K562 (cell line): ENCODE results near the gene ABHD5. TPM values are rescaled to one million over a fixed set of nuclear protein-coding genes. Genes with fewer than 3 reads are reported as not detected.

ENCODE experiments used
- BHLHE40 ChIP-seq: IDR thresholded peaks from 2 replicates; pipeline ENCODE4 v1.6.1; 2011; ENCODE audit warnings: low read length, improper control_type of control experiment
- DIDO1 ChIP-seq: fragments of 450-650 bp; IDR thresholded peaks from 2 replicates; pipeline ENCODE4 v1.6.1; 2016; ENCODE audit warnings: low read depth, missing biosample characterization, missing genetic modification characterization
- E2F1 ChIP-seq: sonication (generic); formaldehyde crosslinking; IDR thresholded peaks from 2 replicates; pipeline ENCODE4 v1.8.1; 2023; ENCODE audit warnings: mild to moderate bottlenecking, missing genetic modification reagents, moderate library complexity
- ELF2 ChIP-seq: fragments of 250-450 bp; sonication (Bioruptor Pico); IDR thresholded peaks from 2 replicates; pipeline ENCODE4 v1.5.0; 2021; ENCODE audit warnings: mild to moderate bottlenecking
- FOXK2 ChIP-seq, 2 experiments: fragments of 450-650 bp; IDR thresholded peaks in 1 of 2; conservative IDR thresholded peaks in 1 of 2; 2 replicates each; pipeline ENCODE4 v1.6.1; 2016; ENCODE audit warnings: low read depth in 2 of 2, mild to moderate bottlenecking in 1 of 2
- FOXM1 ChIP-seq, 2 experiments: fragments of 450-650 bp in 1 of 2; sonication (generic) in 1 of 2; formaldehyde crosslinking in 1 of 2; IDR thresholded peaks; 2 replicates each; pipeline versions ENCODE4 v1.6.1 to v1.9.0; 2017 to 2022; ENCODE audit warnings: low read depth in 2 of 2, mild to moderate bottlenecking in 2 of 2, missing genetic modification reagents in 1 of 2, moderate library complexity in 1 of 2
- GTF2B ChIP-seq: IDR thresholded peaks from 2 replicates; pipeline ENCODE4 v1.6.1; 2011; ENCODE audit not compliant: insufficient read length; ENCODE audit errors: extremely low read depth
- HDAC8 ChIP-seq: fragments of 450-650 bp; IDR thresholded peaks from 2 replicates; pipeline ENCODE4 v1.6.1; 2016; ENCODE audit warnings: mild to moderate bottlenecking, missing genetic modification characterization, moderate library complexity, missing compliant biosample characterization
- KAT7 ChIP-seq: sonication (generic); formaldehyde crosslinking; IDR thresholded peaks from 2 replicates; pipeline ENCODE4 v1.8.0; 2022; ENCODE audit warnings: missing genetic modification reagents, mild to moderate bottlenecking, borderline replicate concordance
- MED1 ChIP-seq: sonication (generic); formaldehyde crosslinking; IDR thresholded peaks from 2 replicates; pipeline ENCODE4 v1.8.1; 2023; ENCODE audit warnings: missing genetic modification reagents, borderline replicate concordance
- MXD1 ChIP-seq: fragments of 250-450 bp; sonication (Bioruptor Pico); IDR thresholded peaks from 2 replicates; pipeline ENCODE4 v1.8.0; 2021; ENCODE audit warnings: borderline replicate concordance, mild to moderate bottlenecking, moderate library complexity; ENCODE audit not compliant: poor library complexity, severe bottlenecking
- NFE2L1 ChIP-seq: fragments of 450-650 bp; IDR thresholded peaks from 2 replicates; pipeline ENCODE4 v1.6.1; 2016; ENCODE audit warnings: missing genetic modification characterization, low read depth, mild to moderate bottlenecking, missing compliant biosample characterization, moderate library complexity, borderline replicate concordance
- NUFIP1 ChIP-seq: fragments of 450-650 bp; IDR thresholded peaks from 2 replicates; pipeline ENCODE4 v1.6.1; 2018; ENCODE audit not compliant: partially characterized antibody
- POLR3G ChIP-seq: IDR thresholded peaks from 2 replicates; pipeline ENCODE4 v1.6.1; 2011; ENCODE audit not compliant: insufficient read length, insufficient replicate concordance; ENCODE audit errors: extremely low read depth
- PURB ChIP-seq: sonication (generic); formaldehyde crosslinking; IDR thresholded peaks from 2 replicates; pipeline ENCODE4 v1.9.0; 2021; ENCODE audit warnings: low read depth, mild to moderate bottlenecking, missing genetic modification reagents
- RBM22 ChIP-seq: fragments of 200-400 bp; formaldehyde crosslinking; IDR thresholded peaks from 2 replicates; pipeline ENCODE4 v1.6.1; 2018; ENCODE audit warnings: low read length, low read depth; ENCODE audit not compliant: poor library complexity, severe bottlenecking
- THRA ChIP-seq: fragments of 450-650 bp; IDR thresholded peaks from 2 replicates; pipeline ENCODE4 v1.6.1; 2017; ENCODE audit warnings: mild to moderate bottlenecking, moderate library complexity
- THRAP3 ChIP-seq: fragments of 450-650 bp; IDR thresholded peaks from 2 replicates; pipeline ENCODE4 v1.6.1; 2016; ENCODE audit warnings: mild to moderate bottlenecking, inconsistent platforms, borderline replicate concordance
- ZFP1 ChIP-seq: fragments of 450-650 bp; formaldehyde crosslinking; IDR thresholded peaks from 2 replicates; pipeline ENCODE4 v1.4.0; 2020; ENCODE audit warnings: mild to moderate bottlenecking, mixed read lengths
- ZNF12 ChIP-seq: sonication (generic); formaldehyde crosslinking; IDR thresholded peaks from 2 replicates; pipeline ENCODE4 v1.4.0; 2020; ENCODE audit warnings: mild to moderate bottlenecking, missing genetic modification reagents
- ZNF124 ChIP-seq: sonication (generic); formaldehyde crosslinking; IDR thresholded peaks from 2 replicates; pipeline ENCODE4 v1.8.1; 2022; ENCODE audit warnings: missing genetic modification reagents
- ZNF253 ChIP-seq: fragments of 250-450 bp; sonication (Bioruptor Pico); conservative IDR thresholded peaks from 2 replicates; pipeline ENCODE4 v1.6.1; 2021; ENCODE audit warnings: mild to moderate bottlenecking
- ZNF3 ChIP-seq: fragments of 250-450 bp; sonication (Bioruptor Pico); IDR thresholded peaks from 2 replicates; pipeline ENCODE4 v1.5.0; 2021; ENCODE audit warnings: mild to moderate bottlenecking, moderate library complexity
- ZSCAN29 ChIP-seq: fragments of 450-650 bp; IDR thresholded peaks from 2 replicates; pipeline ENCODE4 v1.6.1; 2017
- polyA plus RNA-seq, 8 experiments: library from polyadenylated mRNA; depleted of rRNA in 4 of 8; stranded (reverse) in 5 of 8; unstranded in 3 of 8; fragments of >200 nt; fragmentation: Nextera tagmentation in 2 of 8; fragmentation: Illumina TruSeq in 1 of 8; extraction: Ambion mirVana in 2 of 8; extraction: Trizol in 1 of 8; gene quantifications; 2 replicates each; pipeline versions ENCODE4 v1.2.1 to v1.2.3, GENCODE V29; 2011 to 2014; ENCODE audit warnings: inconsistent platforms in 1 of 8, missing spikeins in 1 of 8
- total RNA-seq, 7 experiments: library from RNA; depleted of rRNA in 6 of 7; stranded (reverse); fragments of >200 nt in 6 of 7; fragmentation: Illumina TruSeq in 2 of 7; extraction: Trizol in 2 of 7; gene quantifications; 2 replicates each; pipeline versions ENCODE4 v1.2.1 to v1.2.3, GENCODE V29; 2011 to 2021; ENCODE audit warnings: low replicate concordance in 1 of 7

Gene ABHD5
- total and polyA plus RNA-seq, 9 of the 15 experiments (the other 6 are each of a cell fraction or from before 2014, with no cell fraction given) = 27.8 to 61.7 (median 39.9) TPM

- TF ChIP-seq NUFIP1 = no peak
- peak; percentile 79 for TF ChIP-seq E2F1
- TF ChIP-seq GTF2B = peak; percentile 71
- peak; percentile 95 for TF ChIP-seq RBM22
- TF ChIP-seq PURB = no peak
- TF ChIP-seq ZNF12 = peak; percentile 64; the same call in 1 of the 2 replicates
- TF ChIP-seq THRA = no peak
- TF ChIP-seq ZNF124 (CRISPR knock-in tag) = no peak
- TF ChIP-seq FOXM1 (IDR thresholded peaks at IDR 0.05; ENCODE audit: low read depth) = 0 out of 2 replicates have a peak, but pooled peaks have one; percentile 33
- TF ChIP-seq FOXM1 (CRISPR knock-in tag; IDR thresholded peaks at IDR 0.05; ENCODE audit: low read depth) = peak; percentile 94
- peak; percentile 8 for TF ChIP-seq MXD1 (CRISPR knock-in tag)
- TF ChIP-seq ZNF253 = no peak
- no peak for TF ChIP-seq THRAP3
- 0 out of 2 replicates have a peak, but pooled peaks have one; percentile 30 for TF ChIP-seq HDAC8
- TF ChIP-seq NFE2L1 (tag) = no peak
- peak; percentile 97; the same call in 1 of the 2 replicates for TF ChIP-seq KAT7
- TF ChIP-seq ZFP1 (CRISPR knock-in tag) = 0 out of 2 replicates have a peak, but pooled peaks have one; percentile 29
- no peak; the same call in 1 of the 2 replicates for TF ChIP-seq ELF2 (CRISPR knock-in tag)
- peak in 1 of 2 experiments; percentile 0; a peak in 1 of 4 replicates for TF ChIP-seq FOXK2 (conservative IDR thresholded peaks at IDR 0.05 in 1 of 2, IDR thresholded peaks at IDR 0.05 in 1 of 2; ENCODE audit: low read depth in 2 of 2)
- TF ChIP-seq DIDO1 (tag) = no peak
- TF ChIP-seq ZSCAN29 = no peak
- TF ChIP-seq MED1 (CRISPR knock-in tag) = no peak
- TF ChIP-seq ZNF3 (CRISPR knock-in tag) = no peak
- TF ChIP-seq BHLHE40 = no peak
- no peak for TF ChIP-seq POLR3G
These were observed at the start of gene ABHD5 (continued) for GRCh38 chr3:43690400-43691119.
